Suprapubic skin (tissue), 3 donors: ENCODE results near the gene PIP5K1B.

Experiments
- CTCF ChIP-seq, 2 donors: fragments of 200-600 bp in 1 of 2; fragments of 450-650 bp in 1 of 2; sonication (generic) in 1 of 2; IDR thresholded peaks; one replicate each; pipeline ENCODE4 v1.5.1; 2016 to 2019; ENCODE audit warnings: antibody characterized with exemption in 2 of 2, mild to moderate bottlenecking in 1 of 2, moderate library complexity in 1 of 2
- POLR2AphosphoS5 ChIP-seq, 3 donors: sonication (generic); formaldehyde crosslinking; IDR thresholded peaks; one replicate each; pipeline ENCODE4 v1.6.1; 2017; ENCODE audit warnings: antibody characterized with exemption in 3 of 3

GRCh38 chr9:68897577-68898145, 192.6 kb downstream of the PIP5K1B start:
- TF ChIP-seq CTCF (IDR thresholded peaks at IDR 0.05) (no peak), POLR2AphosphoS5 (IDR thresholded peaks at IDR 0.05) (no peak)
